Stimulated activated CD8-positive, alpha-beta memory T cell treated with anti-CD3 and anti-CD28 coated beads, Interleukin-7, amount 100 ng/mL, for 4 hours (primary cell): ENCODE data around the gene RDH13.
"Not testable (repeated sequence)": the region's sequence is repeated elsewhere in the genome, so short reads cannot be mapped to it uniquely, and the experiment has no call there.

Source experiments
- DNase-seq, 2 donors: peaks; one replicate each; pipeline ENCODE4 v3.0.0-alpha.2; 2020; ENCODE audit warnings: low read depth in 2 of 2

Gene RDH13

GRCh38 chr19:55044771-55045716 is 17.9 kb downstream of the RDH13 start:
- no peak for DNase-seq

GRCh38 chr19:55044286-55044685 is 18.7 kb downstream of the RDH13 start:
- DNase-seq, result no peak

GRCh38 chr19:55042688-55043087 is 20.3 kb downstream of the RDH13 start:
- no peak for DNase-seq

GRCh38 chr19:55042344-55042678 is 20.6 kb downstream of the RDH13 start:
- DNase-seq, result no peak

GRCh38 chr19:55041627-55042343 is 21.2 kb downstream of the RDH13 start:
- DNase-seq, result peak; percentile 14 to 22

- DNase-seq, result no peak
Measured at GRCh38 chr19:55041244-55041626, 21.7 kb downstream of the RDH13 start.

GRCh38 chr19:55040654-55041053 is 22.3 kb downstream of the RDH13 start:
- DNase-seq, result not testable (repeated sequence)

GRCh38 chr19:55037603-55038002 is 25.3 kb downstream of the RDH13 start:
- not testable (repeated sequence) for DNase-seq

- no peak for DNase-seq
Measured at GRCh38 chr19:55036058-55036457, 26.9 kb downstream of the RDH13 start.

- DNase-seq, result no peak
Measured at GRCh38 chr19:55034751-55035150, 28.2 kb downstream of the RDH13 start.

GRCh38 chr19:55032976-55033643 is 29.8 kb downstream of the RDH13 start:
- not testable (repeated sequence) for DNase-seq

- DNase-seq, result no peak
Measured at GRCh38 chr19:55032170-55032800, 30.7 kb downstream of the RDH13 start.

GRCh38 chr19:55031178-55031577 is 31.8 kb downstream of the RDH13 start:
- no peak for DNase-seq

GRCh38 chr19:55028757-55029156 is 34.2 kb downstream of the RDH13 start:
- DNase-seq, result no peak

- DNase-seq, result no peak
Measured at GRCh38 chr19:55027472-55028337, 35.2 kb downstream of the RDH13 start.

GRCh38 chr19:55027140-55027471 is 35.8 kb downstream of the RDH13 start:
- not testable (repeated sequence) for DNase-seq

GRCh38 chr19:55024111-55024510 is 38.8 kb downstream of the RDH13 start:
- DNase-seq, result no peak

GRCh38 chr19:55020351-55020750 is 42.6 kb downstream of the RDH13 start:
- not testable (repeated sequence) for DNase-seq

GRCh38 chr19:55018633-55019032 is 44.3 kb downstream of the RDH13 start:
- DNase-seq, result no peak

- DNase-seq, result no peak
Measured at GRCh38 chr19:55018216-55018615, 44.7 kb downstream of the RDH13 start.

GRCh38 chr19:55016017-55016416 is 46.9 kb downstream of the RDH13 start:
- no peak for DNase-seq
